DND-41 (cell line): ENCODE measurements around the gene C14orf93.

Experiments used
- CTCF ChIP-seq: IDR thresholded peaks from 2 replicates; pipeline ENCODE4 v1.5.1; 2012; ENCODE audit warnings: borderline replicate concordance, low read length, moderate library complexity, mild to moderate bottlenecking; ENCODE audit not compliant: poor library complexity, severe bottlenecking; ENCODE audit errors: extremely low read depth
- EZH2 ChIP-seq: IDR thresholded peaks from 3 replicates; pipeline ENCODE4 v1.6.1; 2012; ENCODE audit warnings: borderline replicate concordance, low read depth, mild to moderate bottlenecking, moderate library complexity, low read length, inconsistent platforms; ENCODE audit not compliant: severe bottlenecking

GRCh38 chr14:22996768-22997654 is 12.9 kb downstream of the C14orf93 start:
- TF ChIP-seq EZH2 (no peak), CTCF (no peak)
